GM10266 (cell line): Measurements from ENCODE around the gene CAV3.
"Not testable (repeated sequence)": the region's sequence is repeated elsewhere in the genome, so short reads cannot be mapped to it uniquely, and the experiment has no call there.

Source experiments
- DNase-seq: peaks from one replicate; pipeline ENCODE4 v3.0.0; 2012; ENCODE audit errors: extremely low spot score
- TF ChIP-seq, protein P1 (sequence below): IDR thresholded peaks from 2 replicates; pipeline ENCODE4 v1.5.1; 2012; ENCODE audit warnings: mild to moderate bottlenecking, low read depth; ENCODE audit not compliant: control insufficient read depth, insufficient read depth; ENCODE audit errors: missing control alignments

The CAV3 gene

DNA sequence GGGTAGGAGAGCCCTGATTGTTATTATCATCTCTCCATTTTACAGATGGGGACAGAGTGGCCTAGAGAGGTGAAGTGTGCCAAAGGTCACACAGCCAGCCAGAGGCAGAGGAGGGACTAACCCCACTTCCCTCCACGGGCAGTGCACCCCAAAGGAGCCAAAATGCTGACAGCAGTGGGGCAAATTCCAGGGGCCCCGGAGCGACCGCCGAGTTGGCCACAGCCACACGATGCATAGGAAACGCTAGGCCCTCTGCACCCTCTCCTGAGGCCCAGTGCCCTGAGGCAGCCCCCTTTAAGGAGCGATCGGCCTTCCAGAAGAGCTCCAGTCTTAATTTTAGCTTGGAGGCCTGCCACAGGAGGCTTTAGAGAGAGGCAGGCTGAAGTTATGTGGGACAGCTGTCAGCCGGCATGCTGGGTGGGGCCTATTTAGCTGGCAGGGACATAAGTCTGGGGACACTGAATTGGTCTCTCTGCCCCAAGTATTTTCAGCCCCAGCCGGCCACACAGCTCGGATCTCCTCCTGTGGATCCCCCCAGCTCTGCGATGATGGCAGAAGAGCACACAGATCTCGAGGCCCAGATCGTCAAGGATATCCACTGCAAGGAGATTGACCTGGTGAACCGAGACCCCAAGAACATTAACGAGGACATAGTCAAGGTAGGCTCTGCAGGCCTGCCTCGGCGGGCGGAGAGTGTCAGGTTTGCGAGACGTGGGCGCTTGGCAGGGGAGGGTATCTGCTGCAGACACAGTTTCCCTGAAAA is at the start of gene CAV3:
Gene CAV3, plus strand, starts transcription at position 471 of the 763 bp plus-strand sequence. Its CDS starts 75 bp downstream, at position 546.
- TF ChIP-seq, protein P1, sequence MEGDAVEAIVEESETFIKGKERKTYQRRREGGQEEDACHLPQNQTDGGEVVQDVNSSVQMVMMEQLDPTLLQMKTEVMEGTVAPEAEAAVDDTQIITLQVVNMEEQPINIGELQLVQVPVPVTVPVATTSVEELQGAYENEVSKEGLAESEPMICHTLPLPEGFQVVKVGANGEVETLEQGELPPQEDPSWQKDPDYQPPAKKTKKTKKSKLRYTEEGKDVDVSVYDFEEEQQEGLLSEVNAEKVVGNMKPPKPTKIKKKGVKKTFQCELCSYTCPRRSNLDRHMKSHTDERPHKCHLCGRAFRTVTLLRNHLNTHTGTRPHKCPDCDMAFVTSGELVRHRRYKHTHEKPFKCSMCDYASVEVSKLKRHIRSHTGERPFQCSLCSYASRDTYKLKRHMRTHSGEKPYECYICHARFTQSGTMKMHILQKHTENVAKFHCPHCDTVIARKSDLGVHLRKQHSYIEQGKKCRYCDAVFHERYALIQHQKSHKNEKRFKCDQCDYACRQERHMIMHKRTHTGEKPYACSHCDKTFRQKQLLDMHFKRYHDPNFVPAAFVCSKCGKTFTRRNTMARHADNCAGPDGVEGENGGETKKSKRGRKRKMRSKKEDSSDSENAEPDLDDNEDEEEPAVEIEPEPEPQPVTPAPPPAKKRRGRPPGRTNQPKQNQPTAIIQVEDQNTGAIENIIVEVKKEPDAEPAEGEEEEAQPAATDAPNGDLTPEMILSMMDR: no peak
- DNase-seq: no peak

DNA sequence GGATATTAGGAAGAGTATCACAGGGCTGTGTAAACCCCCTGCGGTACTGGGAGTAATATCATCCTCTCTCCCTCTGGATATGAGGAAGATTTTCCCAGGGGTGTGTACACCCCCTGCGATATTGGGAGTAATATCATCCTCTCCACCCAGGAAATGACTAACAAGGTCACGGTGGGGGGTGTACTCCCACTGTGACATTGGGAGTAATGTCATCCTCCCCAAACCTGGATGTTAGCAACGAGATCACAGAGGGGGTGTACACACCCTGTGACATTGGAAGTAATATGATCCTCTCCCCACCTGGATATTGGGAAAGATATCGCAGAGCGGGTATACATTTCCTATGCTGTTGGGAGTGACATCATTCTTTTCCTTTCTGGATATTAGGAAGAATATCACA is 48.6 kb upstream of the CAV3 start:
- DNase-seq: not testable (repeated sequence)

DNA sequence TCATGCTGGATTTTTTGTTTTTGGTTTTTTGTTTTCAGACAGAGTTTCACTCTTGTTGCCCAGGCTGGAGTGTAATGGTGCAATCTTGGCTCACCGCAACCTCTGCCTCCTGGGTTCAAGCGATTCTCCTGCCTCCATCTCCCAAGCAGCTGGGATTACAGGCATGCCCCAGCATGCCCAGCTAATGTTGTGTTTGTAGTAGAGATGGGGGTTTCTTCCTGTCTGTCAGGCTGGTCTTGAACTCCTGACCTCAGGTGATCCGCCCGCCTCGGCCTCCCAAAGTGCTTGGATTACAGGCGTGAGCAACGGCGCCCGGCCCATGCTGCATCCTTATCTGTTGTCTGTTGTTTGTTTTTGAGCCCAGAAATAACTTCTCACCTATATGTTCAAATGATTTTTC is 42.3 kb upstream of the CAV3 start:
- DNase-seq: not testable (repeated sequence)

DNA sequence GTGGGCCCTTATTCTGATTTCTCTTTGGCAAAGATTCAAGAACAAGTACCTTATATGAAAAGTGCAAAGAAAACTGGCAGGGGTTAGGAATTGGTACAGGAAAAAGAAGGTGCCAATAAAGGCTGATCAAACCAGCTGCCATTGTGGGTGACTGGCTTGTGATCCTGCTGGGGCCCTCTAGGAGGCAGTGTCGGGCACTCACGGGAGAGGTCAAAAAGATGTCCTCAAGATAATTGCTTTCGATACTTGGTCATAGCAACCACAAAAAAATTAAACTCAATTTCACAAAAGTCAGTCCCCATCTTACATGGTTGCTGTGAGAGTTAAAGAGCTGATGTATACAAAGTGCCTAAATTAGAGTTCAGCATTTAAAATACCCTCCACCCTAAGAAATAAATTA is 31.0 kb upstream of the CAV3 start:
- peak; percentile 3 for DNase-seq
- TF ChIP-seq, protein P1: peak; percentile 25

DNA sequence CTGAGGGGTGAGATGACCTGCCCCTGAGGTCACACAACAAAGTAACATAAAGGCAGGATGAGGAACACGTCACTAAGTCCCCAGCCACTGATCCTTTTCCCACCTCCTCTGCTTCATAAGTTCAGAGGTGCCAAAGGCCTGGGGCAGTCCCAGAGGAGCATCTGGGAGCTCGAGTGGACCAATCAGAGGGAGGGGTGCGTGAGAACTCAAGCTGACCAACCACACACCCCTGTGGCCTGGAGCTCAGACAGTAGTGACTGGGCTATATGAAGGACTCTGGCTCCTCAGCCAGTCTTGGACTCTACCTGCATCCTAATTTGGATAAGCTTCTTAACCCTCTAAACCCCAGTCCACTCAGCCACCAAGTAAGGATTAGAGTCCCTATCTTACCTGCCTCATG is 28.0 kb upstream of the CAV3 start:
- DNase-seq: no peak
- TF ChIP-seq, protein P1: no peak

DNA sequence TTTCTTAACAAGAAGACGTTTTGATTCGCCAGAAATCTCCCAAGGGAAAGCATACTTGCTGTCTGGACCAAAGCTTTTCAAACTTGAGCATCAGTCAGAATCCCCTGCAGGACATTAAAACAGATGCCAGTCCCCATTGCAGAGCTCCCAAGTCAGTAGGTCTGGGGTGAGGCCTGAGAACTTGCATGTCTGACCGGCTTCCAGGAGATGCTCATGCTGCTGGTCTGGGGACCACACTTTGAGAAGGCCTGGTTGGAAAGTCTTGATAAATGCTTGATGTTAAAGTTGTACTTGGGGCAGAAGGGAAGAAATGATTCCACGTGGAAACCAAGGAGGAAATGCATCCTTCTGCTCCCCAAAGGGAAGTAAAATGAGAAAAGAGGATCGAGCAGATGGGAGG is 24.3 kb upstream of the CAV3 start:
- no peak for DNase-seq
- TF ChIP-seq, protein P1: no peak

DNA sequence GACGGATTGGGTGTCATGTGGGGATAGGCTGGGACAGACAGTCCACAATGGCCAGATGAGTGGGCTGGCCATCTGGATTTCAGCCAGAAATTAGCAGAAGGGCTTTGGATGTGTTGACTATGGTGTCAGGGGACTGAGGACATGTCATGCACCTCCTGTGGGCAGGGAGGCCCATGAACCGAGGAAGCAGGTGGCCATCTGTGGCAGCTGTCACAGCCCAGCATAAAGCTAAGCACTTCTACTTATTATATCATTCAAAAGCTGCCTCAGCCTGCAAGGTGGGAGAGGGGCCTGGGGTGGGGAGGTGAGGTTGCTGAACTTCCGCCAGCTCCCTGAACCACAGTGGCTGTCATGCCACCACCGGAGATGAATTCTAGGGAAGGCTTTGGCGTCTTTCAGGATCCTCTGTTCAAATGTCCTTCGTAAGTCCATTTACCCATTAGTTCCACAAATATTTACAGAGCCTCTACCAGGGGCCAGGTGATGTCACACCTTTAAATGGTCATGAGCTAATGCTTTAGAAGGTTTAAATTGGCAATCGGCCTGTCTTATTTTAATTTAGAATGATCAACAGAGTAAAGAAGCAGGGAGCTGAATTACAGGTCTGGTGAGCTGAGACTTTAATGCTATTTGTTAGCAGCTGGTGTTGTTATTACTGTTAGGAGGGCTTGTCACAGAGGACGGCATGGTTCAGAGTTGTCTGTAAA is 23.6 kb upstream of the CAV3 start:
- TF ChIP-seq, protein P1: no peak
- DNase-seq: peak; percentile 2

DNA sequence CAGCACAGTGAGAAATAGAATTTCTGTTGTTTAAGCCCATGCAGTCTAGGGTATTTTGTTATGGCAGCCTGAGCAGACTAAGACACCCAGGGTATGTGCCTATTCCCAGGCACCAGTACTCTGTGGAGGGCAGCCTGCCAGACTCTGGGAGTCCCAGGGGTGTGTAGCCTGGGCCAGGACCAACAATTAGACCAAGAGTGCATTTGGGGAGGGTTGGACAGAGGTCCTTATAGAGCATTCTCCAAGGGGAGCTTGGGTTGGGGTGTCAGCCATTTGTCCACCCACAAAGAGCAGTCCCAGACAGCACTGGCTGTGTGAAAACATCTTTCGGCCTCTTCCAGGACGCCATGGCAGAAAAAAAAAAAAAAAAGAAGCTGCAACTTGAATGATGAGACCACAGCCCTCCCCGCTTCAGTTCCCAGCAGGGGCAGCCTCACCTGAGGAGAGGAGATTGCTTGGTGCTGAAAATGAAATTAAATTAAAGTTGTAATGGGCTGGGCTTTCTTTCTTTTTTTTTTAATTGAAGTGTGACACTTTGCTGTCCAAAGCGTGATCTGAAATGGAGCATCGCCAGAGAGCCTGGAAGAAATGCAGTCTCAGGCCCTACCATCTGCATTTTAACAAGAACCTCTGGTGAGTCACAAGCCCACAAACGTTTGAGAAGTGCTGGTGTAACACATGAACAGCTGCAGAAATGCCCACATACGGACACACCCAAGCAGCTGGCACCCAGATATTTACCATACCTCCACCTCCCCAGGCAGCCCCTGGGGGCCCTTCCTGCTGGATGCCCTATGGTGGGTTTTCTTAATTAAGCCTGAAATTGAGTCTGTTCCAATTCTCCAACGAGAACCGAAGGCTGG is 21.3 kb upstream of the CAV3 start:
- TF ChIP-seq, protein P1: no peak
- DNase-seq: no peak
